Activated T-cell treated with anti-CD3 and anti-CD28 coated beads, Interleukin-2, amount 50 U/mL, for 48 hours (primary cell): ENCODE measurements around the gene GID8.

Experiments used
- DNase-seq, 2 experiments: peaks; one replicate each; pipeline ENCODE4 v3.0.0-alpha.2; 2020

GID8 gene

GRCh38 chr20:62991196-62991807 lies 53.4 kb downstream of the GID8 start:
- no peak for DNase-seq

GRCh38 chr20:62991863-62992262 lies 53.9 kb downstream of the GID8 start:
- no peak for DNase-seq

- no peak for DNase-seq
These were observed 56.0 kb downstream of the GID8 start for GRCh38 chr20:62993856-62994494.

GRCh38 chr20:62994869-62995281 lies 56.9 kb downstream of the GID8 start:
- DNase-seq: no peak

GRCh38 chr20:62995481-62995880 lies 57.5 kb downstream of the GID8 start:
- DNase-seq: no peak

GRCh38 chr20:62995898-62996595 lies 58.1 kb downstream of the GID8 start:
- no peak for DNase-seq

GRCh38 chr20:62996596-62996982 lies 58.6 kb downstream of the GID8 start:
- DNase-seq: no peak

GRCh38 chr20:62997417-62998035 lies 59.6 kb downstream of the GID8 start:
- no peak for DNase-seq
